Ureter (tissue), 1 donor: Measurements from ENCODE around the gene ZFP69B. TPM values are rescaled to one million over a fixed set of nuclear protein-coding genes. Genes with fewer than 3 reads are reported as not detected.

Experiments
- DNase-seq: peaks from one replicate; pipeline ENCODE4 v3.0.0-alpha.2; 2020; ENCODE audit warnings: low spot score
- total RNA-seq: library from RNA; stranded (reverse); gene quantifications from one replicate; pipeline ENCODE4 v1.2.4, GENCODE V29; 2023
- donor health status: DM: yes; HTN: yes; CAD: no.

Gene ZFP69B
- 2.5 TPM for total RNA-seq

DNA sequence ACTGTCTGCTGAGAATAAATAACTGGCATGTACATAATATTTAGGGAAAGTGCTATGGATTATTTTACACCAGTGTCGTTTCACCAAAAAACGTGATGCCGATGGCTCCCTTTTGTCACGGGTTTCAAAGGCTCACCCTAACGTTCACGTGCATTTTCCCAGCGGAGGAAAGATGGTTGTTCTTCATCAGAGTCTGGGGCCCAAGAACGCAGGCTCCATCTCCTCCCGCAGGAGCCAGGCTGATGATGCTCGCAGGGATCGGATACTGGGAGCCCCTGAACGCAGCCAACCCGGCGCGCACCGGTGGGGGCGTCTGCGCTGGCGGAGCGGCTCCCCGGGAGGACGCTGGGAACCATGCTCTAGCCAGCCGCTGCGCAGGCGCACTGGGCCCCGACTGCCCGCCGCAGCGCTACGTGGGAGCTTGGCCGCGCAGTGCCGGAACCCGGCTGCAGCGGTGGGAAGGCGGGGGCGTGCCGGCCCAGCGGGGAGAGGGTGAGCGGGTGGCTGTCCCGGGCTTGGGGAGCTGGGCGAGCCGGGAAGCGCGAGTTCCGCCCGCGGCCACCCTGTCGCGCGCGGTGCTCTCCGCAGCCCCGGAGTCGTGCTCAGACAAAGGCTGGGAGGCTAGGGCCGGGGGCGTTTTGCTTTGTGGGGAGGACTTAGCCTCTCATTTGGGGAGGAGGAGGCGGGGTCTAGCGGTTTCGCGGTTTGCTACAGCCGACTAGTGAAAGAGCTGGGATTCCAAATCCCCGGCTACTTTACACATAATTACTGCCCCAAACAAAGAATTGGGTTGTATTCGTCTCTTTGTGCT is at the start of gene ZFP69B:
Gene ZFP69B (plus strand): TSS at position 793 of the 811 bp plus-strand sequence. CDS start 486 bp downstream, outside the sequence.
- peak; percentile 89 for DNase-seq

DNA sequence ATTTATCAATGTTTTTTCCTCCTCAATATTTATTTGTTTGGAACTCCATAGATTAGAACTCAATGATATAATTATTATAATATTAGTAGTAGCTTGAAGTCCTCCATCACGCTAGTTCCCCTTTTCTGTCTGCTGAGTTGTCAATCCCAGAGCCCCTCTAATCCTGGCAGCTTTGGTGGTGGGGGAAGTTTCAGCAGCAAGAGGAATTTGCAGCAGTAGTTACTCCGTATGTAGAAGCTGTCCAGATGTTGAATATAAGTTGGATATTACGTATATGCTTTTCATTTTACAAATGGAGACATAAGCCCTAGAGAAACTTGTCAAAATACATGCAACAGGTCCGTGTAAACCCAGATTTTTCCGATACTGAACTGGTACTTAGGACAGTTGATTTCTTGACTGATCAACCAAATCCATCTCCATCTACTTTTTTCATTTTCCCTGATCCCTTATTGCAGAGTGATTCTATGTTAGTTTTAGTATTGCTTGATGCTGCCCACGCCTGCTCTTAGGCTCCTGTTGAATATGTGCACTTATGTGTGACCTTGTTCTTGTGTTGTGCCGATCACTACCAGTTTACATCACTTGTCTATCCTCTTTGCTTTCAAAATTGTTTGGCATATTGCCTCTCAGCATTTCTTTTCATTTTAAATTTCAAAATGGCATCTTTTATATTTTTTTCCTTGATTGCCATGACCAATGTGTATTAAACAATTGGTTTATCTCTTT is 48.6 kb upstream of the ZFP69B start:
- no peak for DNase-seq

DNA sequence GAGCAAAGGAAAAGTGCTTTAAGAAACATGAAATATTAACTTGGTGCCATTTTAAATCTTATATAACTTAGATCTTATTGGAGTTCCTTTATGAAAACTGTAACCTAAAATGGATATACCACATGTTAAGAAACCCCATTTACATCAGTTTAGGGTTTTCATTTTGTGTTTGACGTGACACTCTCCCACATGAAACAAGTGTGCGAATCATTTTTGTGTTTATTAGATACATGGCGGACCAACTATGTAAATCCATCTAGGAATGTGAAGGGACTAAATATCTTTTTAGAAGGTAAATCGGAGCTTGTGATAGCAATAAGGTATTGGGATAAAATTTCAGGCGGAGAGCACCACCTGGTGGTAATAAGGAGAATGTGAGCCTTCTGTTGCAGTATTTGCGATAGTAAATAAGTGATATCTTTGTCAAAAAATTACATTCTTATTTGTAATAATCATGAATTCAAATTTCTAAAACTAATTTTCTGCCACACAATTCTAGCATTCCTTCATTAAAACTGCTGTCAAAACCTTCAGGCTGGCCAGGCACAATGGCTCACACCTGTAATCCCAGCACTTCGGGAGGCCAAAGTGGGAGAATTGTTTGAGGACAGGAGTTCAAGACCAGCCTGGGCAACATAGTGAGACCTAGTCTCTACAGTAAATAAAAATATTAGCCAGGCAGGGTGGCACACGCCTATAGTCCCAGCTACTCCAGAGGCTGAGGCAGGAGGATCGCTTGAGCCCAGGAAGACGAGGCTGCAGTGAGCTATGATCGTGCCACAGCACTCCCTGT is 45.4 kb upstream of the ZFP69B start:
- DNase-seq = no peak

DNA sequence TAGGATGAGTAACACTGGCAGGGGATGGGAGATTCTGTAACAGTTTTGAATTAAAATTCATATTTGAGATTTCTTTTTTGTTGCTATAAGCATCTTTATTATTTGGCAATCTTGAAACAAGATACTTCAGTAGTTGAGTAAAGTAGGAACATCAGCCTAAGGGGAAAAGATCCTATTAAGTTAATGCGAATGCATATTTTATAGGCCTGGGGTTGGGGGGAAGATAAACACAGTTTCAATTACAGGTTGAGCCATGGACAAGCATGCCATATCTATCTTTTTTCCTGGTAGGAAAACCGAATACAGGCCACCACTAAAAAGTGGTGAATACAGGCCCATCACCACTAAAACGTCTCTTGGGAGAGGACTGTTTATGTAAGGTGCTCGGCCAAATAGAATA is 44.5 kb upstream of the ZFP69B start:
- no peak for DNase-seq

DNA sequence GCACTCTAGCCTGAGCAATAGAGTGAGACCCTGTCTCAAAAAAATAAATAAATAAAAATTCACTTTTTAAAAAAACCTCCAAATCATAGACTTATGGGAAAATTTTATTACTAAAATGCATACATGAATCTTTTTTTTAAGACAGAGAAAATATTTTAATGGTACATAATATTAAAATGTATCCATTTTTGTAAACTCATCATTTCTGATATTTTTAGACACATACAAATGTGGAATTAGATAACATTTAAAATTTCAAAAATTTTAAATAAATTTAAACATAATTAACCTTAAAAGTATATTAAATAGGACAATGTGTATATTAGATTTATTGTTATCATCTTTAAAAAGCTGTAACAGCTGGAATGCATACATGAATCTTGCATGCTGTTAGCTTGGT is 42.8 kb upstream of the ZFP69B start:
- DNase-seq = no peak

DNA sequence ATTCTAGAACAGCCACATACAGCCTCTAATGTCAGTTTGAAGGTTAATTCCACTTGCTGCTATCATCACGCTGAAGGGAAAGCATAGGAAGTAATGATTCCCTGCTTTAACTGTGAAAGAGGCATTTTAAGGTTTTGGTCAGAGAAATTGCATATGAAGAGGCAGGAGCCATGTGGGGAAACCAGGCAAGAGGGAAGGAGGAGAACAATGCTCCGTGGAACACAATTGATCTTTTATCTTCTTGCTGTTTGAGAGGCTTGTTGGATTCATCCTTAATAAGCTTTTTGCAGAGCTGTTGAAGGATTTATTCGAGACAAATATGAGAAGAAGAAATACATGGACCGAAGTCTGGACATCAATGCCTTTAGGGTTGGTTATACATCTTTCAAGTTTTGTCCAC is 40.8 kb upstream of the ZFP69B start:
- no peak for DNase-seq

DNA sequence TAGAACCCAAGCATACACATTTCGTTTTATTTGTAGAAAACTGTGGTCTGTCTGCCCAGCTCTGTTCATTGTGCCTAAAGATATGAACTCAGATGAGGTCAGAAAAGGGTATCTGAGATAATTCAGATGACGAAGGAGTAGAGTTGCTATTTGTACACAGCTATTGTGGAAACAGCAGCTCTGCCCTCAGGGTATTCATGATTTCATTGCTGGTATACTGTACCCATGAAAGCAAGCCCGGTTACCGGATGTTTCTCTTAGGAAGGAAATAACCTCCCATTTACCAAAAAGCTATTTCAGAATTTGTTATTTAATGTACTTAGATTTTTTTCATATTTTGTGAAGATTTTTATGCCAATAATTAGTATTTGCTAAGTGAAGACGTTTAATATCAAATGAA is 39.0 kb upstream of the ZFP69B start:
- DNase-seq = no peak

DNA sequence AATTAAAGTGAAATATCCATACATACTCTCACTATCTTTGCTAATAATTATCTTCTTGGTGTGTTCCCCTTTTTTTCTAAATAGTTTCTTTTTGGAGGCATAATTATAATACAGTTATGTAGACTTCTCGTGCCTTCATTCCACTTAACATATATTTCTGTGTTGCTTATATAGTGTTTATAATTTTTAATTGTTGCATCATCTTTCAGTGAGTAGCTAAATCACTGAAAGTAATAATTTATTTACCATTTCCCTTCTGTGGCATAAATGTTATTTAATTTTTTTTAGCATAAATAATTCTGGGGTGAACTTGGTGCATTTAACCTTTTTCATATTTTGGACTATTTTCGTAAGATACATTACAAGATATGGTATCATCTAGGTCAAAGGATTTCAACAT is 38.4 kb upstream of the ZFP69B start:
- DNase-seq = no peak

DNA sequence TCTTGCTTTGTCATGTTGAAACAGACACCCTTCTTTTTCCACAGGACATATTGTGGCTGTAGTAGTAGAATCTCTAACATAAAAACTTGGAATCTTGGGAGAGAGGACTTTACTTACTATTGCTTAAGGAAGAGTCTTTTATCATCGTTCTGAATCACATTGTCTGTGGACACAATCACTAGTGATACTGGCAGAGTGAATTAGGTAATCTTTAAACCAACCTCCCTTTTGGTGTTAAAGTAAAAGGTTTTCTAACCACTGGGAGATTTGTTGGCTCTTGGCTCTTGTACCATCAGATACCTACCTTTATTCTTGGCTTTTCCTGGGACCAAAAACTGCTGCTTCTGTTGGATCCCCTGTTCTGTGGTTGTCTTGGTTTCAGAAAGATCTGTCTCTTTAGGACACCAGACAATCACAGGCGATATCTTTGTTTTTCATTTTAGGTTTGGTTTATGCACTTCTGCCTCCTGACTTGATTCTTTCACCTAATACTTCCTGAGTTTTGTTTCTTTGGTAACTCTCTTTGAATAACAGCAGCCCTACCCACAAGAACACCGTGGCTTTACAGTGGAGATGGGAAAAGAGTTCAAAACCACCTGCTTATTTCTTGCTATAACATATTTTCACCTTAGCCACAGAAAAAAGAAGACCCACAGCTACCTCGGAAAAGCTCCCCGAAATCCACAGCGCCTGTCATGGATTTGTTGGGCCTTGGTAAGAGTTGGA is 36.6 kb upstream of the ZFP69B start:
- no peak for DNase-seq

DNA sequence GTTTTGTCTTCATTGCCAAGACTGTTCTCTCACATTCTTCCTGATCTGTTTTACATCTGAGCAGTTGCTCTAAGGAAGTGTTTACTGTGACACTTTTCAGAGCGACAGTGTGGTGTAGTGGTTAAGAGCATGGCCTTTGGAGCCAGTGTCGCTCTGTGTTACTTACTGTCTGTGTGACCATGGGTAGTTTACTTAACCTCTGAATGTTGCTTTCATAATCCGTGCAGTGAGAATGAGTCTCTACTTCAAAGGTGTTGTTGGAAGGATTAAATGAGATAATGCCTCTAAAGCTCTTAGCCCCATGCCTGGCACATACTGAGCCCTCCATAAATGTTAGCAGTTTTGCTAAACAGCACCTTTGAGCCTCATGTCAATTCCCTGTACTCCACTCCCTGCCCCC is 35.9 kb upstream of the ZFP69B start:
- no peak for DNase-seq

DNA sequence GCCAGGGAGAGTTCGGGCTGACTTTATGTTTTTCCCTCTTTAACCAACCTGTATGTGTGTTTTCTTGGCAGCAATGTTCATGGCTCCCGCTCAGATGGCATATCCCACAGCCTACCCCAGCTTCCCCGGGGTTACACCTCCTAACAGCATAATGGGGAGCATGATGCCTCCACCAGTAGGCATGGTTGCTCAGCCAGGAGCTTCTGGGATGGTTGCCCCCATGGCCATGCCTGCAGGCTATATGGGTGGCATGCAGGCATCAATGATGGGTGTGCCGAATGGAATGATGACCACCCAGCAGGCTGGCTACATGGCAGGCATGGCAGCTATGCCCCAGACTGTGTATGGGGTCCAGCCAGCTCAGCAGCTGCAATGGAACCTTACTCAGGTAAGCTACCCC is 33.6 kb upstream of the ZFP69B start:
- DNase-seq = no peak

DNA sequence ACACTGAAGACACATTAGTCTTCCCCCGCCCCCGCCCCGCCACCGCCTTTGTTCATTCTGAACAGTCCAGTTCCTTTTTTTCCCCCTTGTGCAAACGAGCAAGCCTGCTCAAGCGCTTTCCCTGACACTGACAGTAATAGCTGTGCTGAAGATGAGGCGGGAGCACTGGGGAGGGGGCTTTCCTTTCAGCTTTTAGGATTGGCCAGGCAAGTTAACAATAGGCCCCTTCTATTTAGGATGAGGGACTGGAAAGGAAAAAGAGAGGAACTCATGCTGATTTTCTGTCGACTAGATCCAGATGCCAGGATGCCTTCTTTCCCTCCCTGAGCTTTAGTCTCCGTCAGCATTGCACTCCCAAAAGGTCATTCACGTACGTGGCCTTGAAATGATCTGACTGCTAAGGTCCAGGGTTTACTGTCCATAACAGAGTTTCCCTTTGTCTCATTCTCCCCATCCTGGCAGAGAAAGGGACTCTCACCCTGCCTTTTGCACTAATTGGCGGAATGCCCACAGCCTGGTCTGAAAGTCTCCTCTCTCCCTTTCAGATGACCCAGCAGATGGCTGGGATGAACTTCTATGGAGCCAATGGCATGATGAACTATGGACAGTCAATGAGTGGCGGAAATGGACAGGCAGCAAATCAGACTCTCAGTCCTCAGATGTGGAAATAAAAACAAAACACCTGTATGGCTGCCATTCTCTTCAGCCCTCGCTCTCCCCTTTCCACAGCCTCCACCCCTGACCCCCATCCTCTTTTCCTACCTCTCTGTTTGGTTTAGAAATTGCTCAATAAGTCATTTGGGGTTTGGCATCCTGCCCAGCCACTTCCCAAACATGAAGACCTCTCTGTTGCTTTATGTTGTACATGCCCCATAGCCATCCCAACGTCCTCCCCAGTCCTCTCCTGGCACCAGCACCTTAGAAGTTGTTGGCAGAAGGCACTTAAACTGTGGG is 28.6 kb upstream of the ZFP69B start:
- DNase-seq = no peak

DNA sequence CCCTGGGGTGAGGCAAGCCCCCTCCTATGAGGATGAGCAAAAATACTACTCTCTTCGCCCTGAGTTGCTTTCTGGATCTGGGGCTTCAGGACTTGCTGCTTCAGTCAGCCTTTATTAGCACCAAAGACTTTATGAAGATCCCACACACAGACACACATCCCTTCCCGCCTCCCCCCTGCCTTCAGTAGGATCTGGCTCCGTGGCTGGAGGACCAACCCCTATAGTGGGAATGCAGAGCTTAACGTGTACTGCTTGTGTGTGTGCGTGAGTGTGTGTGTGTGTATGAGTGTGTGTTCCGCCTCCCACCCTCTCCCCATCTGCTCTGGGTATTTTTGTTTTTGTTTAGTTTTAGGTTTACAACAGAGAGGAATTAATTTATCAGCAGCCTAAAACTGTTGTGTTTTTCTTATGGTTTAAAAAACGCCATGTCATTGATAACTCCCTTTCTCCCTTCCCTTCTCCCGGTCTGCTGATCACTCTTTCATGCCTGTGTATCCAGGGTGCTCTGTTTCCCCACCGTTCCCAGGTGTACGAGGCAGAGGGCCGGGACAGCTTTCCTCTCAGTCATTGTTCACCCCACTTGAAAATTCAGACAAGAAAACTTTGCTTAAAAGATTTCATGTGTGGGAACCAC is 27.5 kb upstream of the ZFP69B start:
- no peak for DNase-seq

DNA sequence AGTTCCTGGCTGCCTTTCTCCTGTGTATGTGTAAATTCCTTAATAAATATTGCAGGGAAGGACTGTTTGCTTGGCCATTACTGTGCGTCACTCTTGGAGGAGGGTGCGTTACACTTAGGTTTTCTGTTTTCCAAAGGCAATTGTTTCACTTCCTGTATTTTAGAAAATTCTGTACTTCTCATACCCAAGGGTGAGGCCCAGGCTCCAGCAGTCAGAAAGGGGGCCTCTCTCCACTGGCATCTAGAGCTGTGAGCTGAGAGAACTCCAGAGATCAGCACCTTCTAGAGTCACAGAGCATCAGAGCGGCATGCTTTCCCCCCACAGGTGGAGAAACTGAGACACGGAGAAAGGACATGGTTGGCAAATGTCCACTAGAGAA is 27.0 kb upstream of the ZFP69B start:
- no peak for DNase-seq

DNA sequence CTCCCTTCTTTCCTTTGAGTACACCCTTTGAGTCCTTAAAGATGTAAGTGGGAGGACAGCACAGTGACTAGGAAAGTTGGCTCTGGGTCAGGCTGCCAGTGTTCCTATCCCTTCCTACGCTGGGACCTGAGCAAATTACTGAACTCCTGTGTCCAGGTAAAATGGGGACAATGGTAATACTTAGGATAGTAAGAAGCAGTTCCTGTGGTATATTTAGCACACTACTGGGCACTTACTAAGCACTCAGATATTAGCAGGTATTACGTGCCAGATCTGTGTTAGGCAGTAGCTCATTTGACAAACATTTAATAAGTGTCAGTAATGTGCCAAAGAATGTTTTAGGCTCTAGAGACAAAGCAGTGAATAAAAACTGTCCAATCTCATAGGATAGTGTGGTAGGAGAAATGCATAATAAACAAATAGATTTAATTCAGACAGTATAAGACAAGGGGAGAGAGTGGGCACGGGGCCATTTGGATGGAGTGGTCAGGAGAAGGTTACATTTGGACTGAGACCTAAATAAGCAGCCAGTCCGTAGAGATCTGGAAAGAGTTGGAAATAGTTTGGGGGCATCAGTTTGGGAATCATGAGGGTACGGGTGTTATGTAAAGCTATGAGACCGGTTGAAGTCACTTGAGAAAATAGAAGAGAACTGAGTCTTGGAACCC is 26.2 kb upstream of the ZFP69B start:
- DNase-seq = no peak

DNA sequence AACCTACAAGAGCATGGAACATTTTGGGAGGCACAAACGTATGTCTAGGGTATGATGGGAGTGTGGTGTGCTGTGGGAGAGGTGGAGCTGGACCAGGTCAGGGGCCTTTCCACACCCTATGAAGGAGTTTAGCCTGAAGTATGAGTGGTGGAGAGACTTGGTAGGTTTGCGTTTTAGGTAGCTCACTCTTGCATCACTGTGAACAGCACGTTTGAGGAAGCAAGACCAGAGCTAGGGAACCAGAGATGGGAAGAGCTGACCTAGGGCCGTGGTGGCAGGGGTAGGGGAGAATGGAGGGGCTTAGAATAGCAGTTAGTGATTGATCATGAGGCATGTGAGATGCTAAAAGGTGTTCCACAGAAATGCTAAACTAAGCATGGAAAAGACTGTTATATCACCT is 25.1 kb upstream of the ZFP69B start:
- DNase-seq = no peak

DNA sequence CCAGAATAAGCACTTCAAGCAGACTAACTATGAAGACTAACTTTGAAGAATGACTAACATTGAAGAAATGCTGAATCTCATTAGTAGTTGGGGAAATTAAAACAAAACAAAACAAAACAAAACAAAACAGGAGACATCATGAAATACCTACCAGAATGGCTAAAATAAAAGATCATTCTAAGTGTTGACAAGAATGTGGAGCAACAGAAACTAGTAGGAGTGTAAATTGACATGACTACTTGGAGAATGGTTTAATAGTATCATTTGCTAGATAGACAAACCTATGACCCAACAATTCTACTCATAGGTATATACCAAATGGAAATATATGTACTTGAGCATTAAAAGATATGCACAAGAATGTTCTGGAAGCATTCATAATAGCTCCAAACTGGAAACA is 18.9 kb upstream of the ZFP69B start:
- DNase-seq = no peak

DNA sequence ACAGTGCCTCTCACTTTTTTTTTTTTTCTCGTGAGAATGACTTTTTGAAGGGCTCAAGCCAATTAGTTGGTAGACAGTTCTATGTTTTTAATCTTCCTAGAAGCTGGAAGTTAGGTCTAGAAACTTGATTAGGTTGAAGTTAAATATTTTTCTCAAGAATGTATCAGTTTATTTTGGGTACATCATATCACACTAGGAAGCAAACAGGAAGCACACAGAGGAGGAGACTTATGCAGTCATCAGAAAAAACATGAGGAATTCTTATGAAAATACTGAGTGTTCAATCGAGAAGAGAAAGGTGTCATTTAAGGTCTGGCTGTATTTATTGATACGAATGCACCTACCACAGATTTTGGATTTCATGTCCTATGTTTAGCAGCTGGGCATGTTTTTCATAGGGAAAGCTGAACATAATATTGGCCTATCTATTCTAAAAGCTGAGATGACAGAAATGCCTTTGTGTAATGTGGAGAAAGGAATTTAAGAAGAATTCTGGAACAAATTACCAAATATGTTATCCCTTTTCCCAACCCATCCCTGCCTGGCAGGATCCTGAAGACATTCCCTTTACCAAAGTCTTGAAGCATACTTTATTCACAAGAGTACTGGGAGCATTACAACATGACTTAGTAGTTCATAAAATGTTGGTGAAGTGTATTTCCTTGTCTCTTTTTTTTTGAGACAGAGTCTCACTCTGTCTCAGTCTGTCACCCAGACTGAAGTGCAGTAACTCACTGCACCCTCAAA is 17.5 kb upstream of the ZFP69B start:
- no peak for DNase-seq

DNA sequence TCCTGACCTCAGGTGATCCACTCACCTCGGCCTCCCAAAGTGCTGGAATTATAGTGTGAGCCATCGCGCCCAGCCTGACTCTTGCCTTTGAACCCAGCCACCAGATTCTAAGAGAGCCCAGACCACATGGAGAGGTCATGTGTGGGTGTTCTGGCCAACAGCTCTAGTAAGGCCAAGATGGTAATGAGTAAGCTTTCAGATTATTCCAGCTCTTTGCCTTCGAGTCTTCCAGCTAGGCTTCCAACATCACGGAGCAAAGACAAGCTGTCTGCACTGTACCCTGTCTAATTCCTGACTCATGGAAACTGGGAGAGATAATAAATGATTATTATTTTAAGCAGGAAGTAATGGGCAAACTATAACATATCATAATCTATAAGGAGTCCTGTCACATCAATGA is 14.8 kb upstream of the ZFP69B start:
- DNase-seq = no peak
